Measurements from ENCODE around the gene TAS1R2. TPM values are rescaled to one million over a fixed set of nuclear protein-coding genes. Genes with fewer than 3 reads are reported as not detected.

Gene TAS1R2
- total and polyA plus RNA-seq, 4 donors: not detected

DNA sequence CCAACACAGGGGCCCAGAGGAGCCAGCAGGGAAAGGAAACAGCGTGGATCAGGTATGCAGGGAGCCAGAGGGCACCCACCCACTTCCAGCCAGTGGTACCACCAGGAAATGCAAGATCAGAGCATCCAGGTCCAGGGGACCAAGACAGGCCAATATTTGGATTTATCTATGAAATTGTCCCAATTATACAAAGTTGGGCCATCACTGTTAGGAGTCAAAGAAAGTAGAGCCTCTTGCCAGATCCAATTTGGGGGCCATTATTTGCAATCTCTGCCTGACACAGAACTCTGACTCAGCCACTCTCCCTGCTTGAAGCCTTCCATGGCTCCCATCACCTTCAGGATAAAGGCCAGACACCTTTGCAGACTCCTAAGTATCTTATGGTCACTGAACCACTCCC, 21.1 kb upstream of the TAS1R2 start:
- no peak for DNase-seq
- 82 to 89% methylated on average over 1 of the region's 1 CpG for WGBS, 2 donors
- ATAC-seq (ENCODE audit: low FRiP score): no peak
- H3K27me3 ChIP-seq (ENCODE audit: control insufficient read depth in 1 of 2, insufficient read depth in 2 of 2, low read length in 1 of 2): no peaks in the 10 kb centered on the region
- no peak overlapping the region for H3K27ac ChIP-seq (ENCODE audit: low read depth in 1 of 2, low read length in 2 of 2)
- intact Hi-C loops (cut with DNase I): loop anchor here in 1 of 2 donors (5.0 kb wide), 1 partner anchor 197 kb away; no protein-coding TSS in a partner anchor
- H3K4me3 ChIP-seq (ENCODE audit: low read length in 2 of 2): no peak overlapping the region
- H3K9me3 ChIP-seq (ENCODE audit: control insufficient read depth, low read length): no peaks in the 10 kb centered on the region
- H3K36me3 ChIP-seq (ENCODE audit: control insufficient read depth in 1 of 2, insufficient read depth in 2 of 2, low read length in 1 of 2): no peaks in the 10 kb centered on the region
- H3K4me1 ChIP-seq (ENCODE audit: control insufficient read depth in 1 of 2, insufficient read depth in 2 of 2, low read length in 2 of 2): no peaks in the 10 kb centered on the region

DNA sequence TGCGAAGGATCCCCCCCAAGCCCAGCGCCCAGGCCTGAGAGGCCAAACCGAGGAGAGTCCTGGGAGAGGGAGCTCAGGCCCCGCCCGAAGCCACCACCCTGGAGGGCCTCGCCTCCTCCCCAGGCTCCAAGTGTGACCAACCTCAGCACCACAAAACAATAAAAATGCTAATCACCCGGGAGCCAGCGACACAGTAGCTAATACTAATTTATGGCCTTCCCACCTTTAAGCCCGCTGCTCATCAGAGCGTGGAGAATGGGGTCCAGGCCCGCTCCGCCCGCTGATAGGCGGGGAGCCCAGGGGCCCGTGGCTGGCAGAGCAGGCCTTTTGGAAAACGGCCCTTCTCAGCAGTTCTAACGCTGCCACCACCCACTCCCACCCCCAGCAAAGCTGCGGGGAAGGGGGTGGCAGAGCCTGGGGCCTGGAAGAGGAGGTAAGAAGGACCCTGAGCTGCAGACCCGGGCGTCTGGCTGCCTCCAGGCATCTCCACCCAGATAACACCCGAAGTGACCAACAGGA, 20.4 kb upstream of the TAS1R2 start:
- H3K27ac ChIP-seq (ENCODE audit: low read depth in 1 of 2, low read length in 2 of 2): no peak overlapping the region

DNA sequence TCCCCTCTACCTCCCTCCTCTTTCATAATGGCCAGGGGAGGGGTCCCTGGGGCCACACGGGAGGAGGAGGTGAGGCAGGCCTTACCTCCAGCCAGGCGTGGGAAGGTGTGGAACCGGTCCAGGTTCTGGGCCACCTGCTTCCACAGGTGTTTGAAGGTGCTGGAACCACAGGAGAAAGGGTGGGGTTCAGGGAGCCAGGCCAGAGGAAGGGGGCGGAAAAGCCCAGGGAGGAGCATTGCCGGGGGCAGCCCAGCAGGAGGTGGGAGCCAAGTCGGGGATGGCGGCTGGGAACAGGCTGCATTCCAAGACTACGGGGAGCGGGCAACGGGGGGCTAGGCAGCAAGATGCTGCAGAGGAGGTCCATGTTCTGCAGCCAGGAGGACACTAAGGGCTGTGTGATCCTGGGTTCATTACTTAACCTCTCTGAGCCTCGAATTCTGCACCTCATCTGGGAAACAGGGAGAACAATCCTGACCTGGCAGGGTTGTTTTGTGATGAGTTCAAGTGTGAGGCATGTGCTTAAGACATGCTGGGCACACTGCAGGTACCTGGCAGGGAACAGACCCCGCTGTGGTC, 19.8 kb upstream of the TAS1R2 start:
- no peak for DNase-seq
- 87 to 89% methylated on average over 12 of the region's 12 CpGs for WGBS, 2 donors
- Histone ChIP-seq H3K27ac (ENCODE audit: low read depth in 1 of 2, low read length in 2 of 2) (no peak overlapping the region), H3K27me3 (ENCODE audit: control insufficient read depth in 1 of 2, insufficient read depth in 2 of 2, low read length in 1 of 2) (no peaks in the 10 kb centered on the region), H3K4me3 (ENCODE audit: low read length in 2 of 2) (no peak overlapping the region), H3K4me1 (ENCODE audit: control insufficient read depth in 1 of 2, insufficient read depth in 2 of 2, low read length in 2 of 2) (no peaks in the 10 kb centered on the region), H3K36me3 (ENCODE audit: control insufficient read depth in 1 of 2, insufficient read depth in 2 of 2, low read length in 1 of 2) (no peaks in the 10 kb centered on the region), H3K9me3 (ENCODE audit: control insufficient read depth, low read length) (no peaks in the 10 kb centered on the region)
- no peak for ATAC-seq (ENCODE audit: low FRiP score)
- intact Hi-C loops (cut with DNase I): loop anchor here in 1 of 2 donors (5.0 kb wide), 1 partner anchor 282 kb away; no protein-coding TSS in a partner anchor

More for the DNA sequence above, 20.4 kb upstream of the TAS1R2 start:
- Histone ChIP-seq H3K4me1 (ENCODE audit: control insufficient read depth in 1 of 2, insufficient read depth in 2 of 2, low read length in 2 of 2) (no peaks in the 10 kb centered on the region), H3K36me3 (ENCODE audit: control insufficient read depth in 1 of 2, insufficient read depth in 2 of 2, low read length in 1 of 2) (no peaks in the 10 kb centered on the region), H3K4me3 (ENCODE audit: low read length in 2 of 2) (no peak overlapping the region), H3K27me3 (ENCODE audit: control insufficient read depth in 1 of 2, insufficient read depth in 2 of 2, low read length in 1 of 2) (no peaks in the 10 kb centered on the region), H3K9me3 (ENCODE audit: control insufficient read depth, low read length) (no peaks in the 10 kb centered on the region)
- DNase-seq (no peak), ATAC-seq (ENCODE audit: low FRiP score) (no peak)
- WGBS, 2 donors: 85 to 87% methylated on average over 20 to 21 of the region's 21 CpGs
- intact Hi-C loops (cut with DNase I): loop anchor here (5.0 kb wide), 2 partner anchors 197 to 283 kb away; no protein-coding TSS in a partner anchor

DNA sequence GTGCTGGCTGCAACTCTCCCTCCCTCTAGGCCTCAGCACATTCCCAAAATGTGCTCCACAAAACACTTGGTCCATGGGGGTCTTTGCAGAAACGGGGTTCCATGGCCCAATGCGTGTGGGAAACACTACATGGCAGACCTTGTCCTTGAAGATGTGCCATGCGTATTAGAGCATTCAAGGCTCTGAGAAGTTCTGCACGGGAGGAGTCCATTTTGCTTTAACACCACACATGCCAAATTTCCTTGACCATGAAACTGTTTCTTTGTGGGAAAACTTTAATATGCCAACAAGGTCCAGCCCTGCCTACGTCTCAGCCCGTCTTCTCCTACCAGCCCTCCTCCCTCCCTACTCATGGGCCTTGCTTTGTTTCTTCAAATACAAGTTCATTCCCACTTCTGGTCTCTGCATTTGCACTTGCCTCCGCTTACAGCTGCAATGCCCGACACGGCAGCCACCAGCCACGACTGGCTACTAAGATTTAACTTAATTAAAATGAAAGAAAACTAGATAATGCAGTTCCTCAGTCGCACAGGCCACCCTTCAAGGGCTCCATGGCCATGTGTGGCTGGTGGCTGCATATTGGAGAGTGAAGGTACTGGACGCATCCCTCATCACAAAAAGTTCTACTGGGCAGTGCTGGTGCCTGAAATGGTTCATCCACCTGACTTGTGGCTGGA, 19.2 kb upstream of the TAS1R2 start:
- Histone ChIP-seq H3K36me3 (ENCODE audit: control insufficient read depth in 1 of 2, insufficient read depth in 2 of 2, low read length in 1 of 2) (no peaks in the 10 kb centered on the region), H3K4me3 (ENCODE audit: low read length in 2 of 2) (no peak overlapping the region), H3K27ac (ENCODE audit: low read depth in 1 of 2, low read length in 2 of 2) (no peak overlapping the region), H3K27me3 (ENCODE audit: control insufficient read depth in 1 of 2, insufficient read depth in 2 of 2, low read length in 1 of 2) (no peaks in the 10 kb centered on the region), H3K9me3 (ENCODE audit: control insufficient read depth, low read length) (no peaks in the 10 kb centered on the region), H3K4me1 (ENCODE audit: control insufficient read depth in 1 of 2, insufficient read depth in 2 of 2, low read length in 2 of 2) (no peaks in the 10 kb centered on the region)
- no peak for DNase-seq
- ATAC-seq (ENCODE audit: low FRiP score): no peak
- intact Hi-C loops (cut with DNase I): loop anchor here in 1 of 2 donors (5.0 kb wide), 1 partner anchor 281 kb away; no protein-coding TSS in a partner anchor
- WGBS, 2 donors: 79 to 85% methylated on average over 12 of the region's 12 CpGs

DNA sequence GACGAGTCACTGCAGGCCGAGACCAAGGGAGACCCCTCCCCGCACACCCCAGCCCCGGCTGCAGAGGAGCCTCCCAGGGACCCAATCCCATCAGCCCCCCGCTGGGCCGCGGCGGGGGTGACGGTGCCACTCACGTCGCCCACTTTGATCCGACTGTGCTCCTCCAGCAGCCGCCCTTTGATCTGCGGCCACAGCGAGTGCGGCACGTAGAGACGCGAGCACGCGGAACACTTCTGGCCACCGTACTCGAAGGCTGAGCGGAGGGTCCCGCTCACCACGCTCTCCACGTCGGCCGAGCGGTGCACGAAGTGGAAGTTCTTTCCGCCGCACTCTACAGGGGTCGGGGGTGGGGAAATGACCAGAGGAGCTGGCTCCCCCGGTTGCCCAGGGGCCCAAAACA, 17.8 kb upstream of the TAS1R2 start:
- no peaks in the 10 kb centered on the region for H3K36me3 ChIP-seq (ENCODE audit: control insufficient read depth in 1 of 2, insufficient read depth in 2 of 2, low read length in 1 of 2)
- no peak overlapping the region for H3K27ac ChIP-seq (ENCODE audit: low read depth in 1 of 2, low read length in 2 of 2)
- no peaks in the 10 kb centered on the region for H3K27me3 ChIP-seq (ENCODE audit: control insufficient read depth in 1 of 2, insufficient read depth in 2 of 2, low read length in 1 of 2)
- DNase-seq: no peak
- intact Hi-C loops (cut with DNase I): loop anchor here in 1 of 2 donors (5.0 kb wide), 1 partner anchor 280 kb away; no protein-coding TSS in a partner anchor
- WGBS, 2 donors: 93 to 94% methylated on average over 35 of the region's 35 CpGs
- H3K4me3 ChIP-seq (ENCODE audit: low read length in 2 of 2): no peak overlapping the region
- ATAC-seq (ENCODE audit: low FRiP score): no peak
- no peaks in the 10 kb centered on the region for H3K9me3 ChIP-seq (ENCODE audit: control insufficient read depth, low read length)
- H3K4me1 ChIP-seq (ENCODE audit: control insufficient read depth in 1 of 2, insufficient read depth in 2 of 2, low read length in 2 of 2): no peaks in the 10 kb centered on the region

DNA sequence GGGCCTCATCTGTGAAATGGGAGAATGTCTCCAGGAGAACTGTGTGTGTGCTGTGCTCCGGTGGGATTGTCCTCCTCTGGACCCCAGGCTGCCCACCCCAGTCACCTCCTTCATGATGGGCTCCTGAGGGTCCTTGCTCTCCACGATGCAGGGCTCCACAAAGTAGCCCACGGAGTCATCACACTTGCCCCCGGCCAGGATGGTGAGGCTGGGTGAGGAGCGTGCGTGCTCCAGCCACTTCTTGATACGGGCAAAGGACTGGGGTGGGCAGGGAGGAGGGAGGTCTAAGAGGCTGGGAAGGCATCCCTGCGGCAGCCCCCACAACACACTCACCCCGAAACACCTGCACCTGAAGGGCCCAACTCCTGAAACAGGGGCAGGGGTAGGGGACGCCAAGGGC, 16.8 kb upstream of the TAS1R2 start:
- intact Hi-C loops (cut with DNase I): loop anchor here in 1 of 2 donors (5.0 kb wide), 1 partner anchor 279 kb away; no protein-coding TSS in a partner anchor
- H3K9me3 ChIP-seq (ENCODE audit: control insufficient read depth, low read length): no peaks in the 10 kb centered on the region
- ATAC-seq (ENCODE audit: low FRiP score) (no peak), DNase-seq (no peak)
- no peak overlapping the region for H3K27ac ChIP-seq (ENCODE audit: low read depth in 1 of 2, low read length in 2 of 2)
- H3K27me3 ChIP-seq (ENCODE audit: control insufficient read depth in 1 of 2, insufficient read depth in 2 of 2, low read length in 1 of 2): no peaks in the 10 kb centered on the region
- H3K4me3 ChIP-seq (ENCODE audit: low read length in 2 of 2): no peak overlapping the region
- H3K4me1 ChIP-seq (ENCODE audit: control insufficient read depth in 1 of 2, insufficient read depth in 2 of 2, low read length in 2 of 2): no peaks in the 10 kb centered on the region
- H3K36me3 ChIP-seq (ENCODE audit: control insufficient read depth in 1 of 2, insufficient read depth in 2 of 2, low read length in 1 of 2): no peaks in the 10 kb centered on the region
- WGBS, 2 donors: 91% methylated on average over 10 of the region's 10 CpGs

DNA sequence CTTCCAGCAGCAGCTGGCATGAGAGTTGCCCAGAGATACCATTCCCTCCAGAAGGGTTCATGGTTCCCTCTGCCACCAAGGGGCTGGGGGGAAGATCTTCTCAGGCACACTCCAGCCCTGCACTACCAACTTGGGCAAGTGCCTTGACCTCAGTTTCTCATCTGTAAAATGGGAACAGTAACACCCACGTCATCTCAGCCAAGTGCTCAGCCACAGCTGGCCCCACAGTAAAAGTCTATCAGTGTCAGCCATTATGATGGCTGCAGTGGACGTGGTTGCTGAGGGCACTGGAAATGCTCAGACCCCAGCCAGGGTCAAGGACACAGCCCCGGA, 16.3 kb upstream of the TAS1R2 start:
- no peak overlapping the region for H3K4me3 ChIP-seq (ENCODE audit: low read length in 2 of 2)
- no peaks in the 10 kb centered on the region for H3K27me3 ChIP-seq (ENCODE audit: control insufficient read depth in 1 of 2, insufficient read depth in 2 of 2, low read length in 1 of 2)
- H3K27ac ChIP-seq (ENCODE audit: low read depth in 1 of 2, low read length in 2 of 2): no peak overlapping the region
- ATAC-seq (ENCODE audit: low FRiP score) (no peak), DNase-seq (no peak)
- H3K4me1 ChIP-seq (ENCODE audit: control insufficient read depth in 1 of 2, insufficient read depth in 2 of 2, low read length in 2 of 2): no peaks in the 10 kb centered on the region
- H3K9me3 ChIP-seq (ENCODE audit: control insufficient read depth, low read length): no peaks in the 10 kb centered on the region
- 87 to 90% methylated on average over 3 of the region's 3 CpGs for WGBS, 2 donors
- intact Hi-C loops (cut with DNase I): loop anchor here in 1 of 2 donors (5.0 kb wide), 1 partner anchor 278 kb away; no protein-coding TSS in a partner anchor
- no peaks in the 10 kb centered on the region for H3K36me3 ChIP-seq (ENCODE audit: control insufficient read depth in 1 of 2, insufficient read depth in 2 of 2, low read length in 1 of 2)

DNA sequence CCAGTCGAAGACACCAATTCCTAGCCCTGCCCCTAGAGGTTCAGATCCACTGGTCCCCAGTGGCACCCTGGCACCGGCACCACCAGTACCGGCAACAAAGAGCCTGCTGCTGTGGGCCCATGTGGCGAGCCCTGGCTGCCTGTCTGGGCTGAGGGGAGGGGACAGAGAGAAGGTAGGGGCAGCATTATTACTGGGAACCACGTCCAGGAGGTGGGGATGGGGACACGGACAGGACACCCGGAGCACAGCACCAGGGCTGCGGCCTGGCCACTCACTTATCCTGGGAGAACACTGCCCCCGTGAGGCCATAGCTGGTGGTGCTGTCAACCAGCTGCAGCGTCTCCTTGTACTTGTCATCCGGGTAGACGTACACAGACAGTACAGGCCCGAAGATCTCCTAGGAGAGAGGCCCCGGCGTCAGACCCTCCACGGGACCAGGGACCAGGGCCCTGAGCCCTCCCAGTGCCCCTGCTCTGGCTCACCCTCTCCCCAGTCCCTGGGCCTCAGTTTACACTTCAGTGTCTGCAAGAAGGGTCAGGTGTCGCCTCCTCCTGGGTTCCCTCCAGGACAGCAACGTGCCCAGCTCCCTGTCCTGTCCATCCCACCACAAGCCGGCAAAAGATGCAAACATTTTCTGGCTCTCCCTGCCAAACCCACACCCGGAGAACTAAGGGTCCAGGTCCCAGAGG, 15.8 kb upstream of the TAS1R2 start:
- intact Hi-C loops (cut with DNase I): loop anchor here in 1 of 2 donors (5.0 kb wide), 1 partner anchor 278 kb away; no protein-coding TSS in a partner anchor
- Histone ChIP-seq H3K27ac (ENCODE audit: low read depth in 1 of 2, low read length in 2 of 2) (no peak overlapping the region), H3K36me3 (ENCODE audit: control insufficient read depth in 1 of 2, insufficient read depth in 2 of 2, low read length in 1 of 2) (no peaks in the 10 kb centered on the region), H3K9me3 (ENCODE audit: control insufficient read depth, low read length) (no peaks in the 10 kb centered on the region), H3K27me3 (ENCODE audit: control insufficient read depth in 1 of 2, insufficient read depth in 2 of 2, low read length in 1 of 2) (no peaks in the 10 kb centered on the region), H3K4me1 (ENCODE audit: control insufficient read depth in 1 of 2, insufficient read depth in 2 of 2, low read length in 2 of 2) (no peaks in the 10 kb centered on the region), H3K4me3 (ENCODE audit: low read length in 2 of 2) (no peak overlapping the region)
- 36 to 38% methylated on average over 20 of the region's 20 CpGs for WGBS, 2 donors
- DNase-seq (peak; percentile 86 to 93), ATAC-seq (ENCODE audit: low FRiP score) (peak; percentile 76)
